ENCODE results near the gene SHISAL1.
"Not testable (repeated sequence)": the region's sequence is repeated elsewhere in the genome, so short reads cannot be mapped to it uniquely, and the experiment has no call there.

SHISAL1 gene

DNA sequence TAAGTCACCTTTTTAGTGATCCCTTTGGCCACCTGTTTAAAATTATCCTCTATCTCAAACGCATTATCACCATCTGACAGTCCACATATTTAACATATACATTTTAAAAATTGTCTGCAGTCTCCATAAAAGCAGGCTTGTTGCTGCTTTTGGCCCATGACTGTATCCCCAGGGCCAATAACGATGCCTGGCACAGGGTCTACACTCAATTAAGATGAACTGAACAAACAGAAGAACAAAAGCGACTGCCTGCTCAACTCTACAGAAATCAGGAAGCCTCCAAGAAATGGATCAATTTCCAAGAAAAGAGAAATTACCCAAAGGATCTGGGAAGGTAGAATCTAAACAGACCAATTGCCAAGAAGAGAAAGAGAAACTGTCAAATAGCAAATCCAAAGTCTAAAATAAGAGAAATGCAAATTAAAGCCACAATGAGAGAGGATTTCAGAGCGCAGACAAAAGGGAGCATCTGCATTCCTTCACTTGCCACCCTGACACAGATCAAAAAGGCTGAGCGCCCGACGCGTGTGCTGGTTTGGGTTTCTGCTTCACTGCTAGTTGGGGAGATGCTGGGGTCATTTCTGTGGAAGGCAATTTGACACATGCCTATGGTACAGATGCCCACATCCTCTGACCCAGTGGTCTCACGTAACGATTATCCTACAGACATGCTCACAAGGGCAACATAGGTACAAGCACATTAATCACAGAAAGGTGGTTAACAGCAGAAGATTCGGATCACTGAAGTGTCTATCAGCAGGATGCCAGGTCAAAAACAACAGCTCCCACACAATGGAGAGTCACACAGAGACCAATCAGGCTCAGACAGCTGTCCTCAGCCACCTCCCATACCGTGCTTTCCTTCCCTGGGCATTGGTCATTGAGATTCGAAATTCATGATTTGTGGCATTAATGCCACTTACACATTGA is 55.9 kb downstream of the SHISAL1 start:
- no peak for DNase-seq

DNA sequence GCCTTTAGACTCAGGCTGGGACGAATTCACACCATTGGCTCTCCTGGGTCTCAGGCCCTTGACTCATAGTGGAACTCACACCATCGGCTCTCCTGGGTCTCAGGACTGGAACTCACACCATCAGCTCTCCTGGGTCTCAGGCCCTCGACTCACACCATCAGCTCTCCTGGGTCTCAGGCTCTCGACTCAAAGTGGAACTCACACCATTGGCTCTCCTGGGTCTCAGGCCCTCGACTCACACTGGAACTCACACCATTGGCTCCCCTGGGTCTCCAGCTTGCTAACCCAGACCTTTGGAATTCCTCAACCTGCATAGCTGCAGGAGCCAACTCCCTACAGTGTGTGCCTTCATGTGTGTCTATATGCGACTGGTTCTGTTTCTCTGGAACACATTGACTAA is 56.7 kb downstream of the SHISAL1 start:
- no peak for DNase-seq

GRCh38 chr22:44254811-44255210 is 57.9 kb downstream of the SHISAL1 start:
- DNase-seq: no peak

- no peak for DNase-seq
Measured at GRCh38 chr22:44249376-44250147, 63.2 kb downstream of the SHISAL1 start.

- DNase-seq: no peak
Measured at GRCh38 chr22:44248926-44249325, 63.8 kb downstream of the SHISAL1 start.

GRCh38 chr22:44247923-44248892 is 64.5 kb downstream of the SHISAL1 start:
- DNase-seq: no peak

- DNase-seq: no peak
Measured at GRCh38 chr22:44247346-44247745, 65.4 kb downstream of the SHISAL1 start.

GRCh38 chr22:44246615-44247326 is 66.0 kb downstream of the SHISAL1 start:
- no peak for DNase-seq

GRCh38 chr22:44245867-44246266 is 66.9 kb downstream of the SHISAL1 start:
- no peak for DNase-seq

DNA sequence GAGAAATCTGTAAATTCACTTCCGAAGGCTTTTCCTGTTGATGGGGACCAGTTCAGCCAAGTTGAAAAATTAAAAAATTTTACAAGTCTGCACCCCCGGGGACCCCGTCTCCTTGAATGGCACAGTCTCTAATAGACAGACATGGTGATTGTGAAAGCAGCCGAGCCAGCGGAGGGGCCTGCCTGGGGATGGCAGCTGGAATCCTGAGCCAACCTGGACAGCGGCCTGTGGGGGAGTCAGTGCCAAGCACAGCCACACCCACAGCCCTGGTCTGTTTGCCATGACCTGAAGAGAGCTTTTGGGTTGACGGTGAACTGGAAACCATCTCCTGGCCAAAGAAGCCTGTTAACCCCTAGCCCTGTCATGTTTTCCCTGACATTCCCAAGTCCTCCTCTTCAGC is 67.3 kb downstream of the SHISAL1 start:
- no peak for DNase-seq

GRCh38 chr22:44244265-44244822 is 68.4 kb downstream of the SHISAL1 start:
- no peak for DNase-seq

- no peak for DNase-seq
Measured at GRCh38 chr22:44243761-44244160, 69.0 kb downstream of the SHISAL1 start.

- DNase-seq: no peak
Measured at GRCh38 chr22:44242946-44243724, 69.6 kb downstream of the SHISAL1 start.

- DNase-seq: not testable (repeated sequence)
Measured at GRCh38 chr22:44241121-44241520, 71.6 kb downstream of the SHISAL1 start.

GRCh38 chr22:44237290-44237689 is 75.5 kb downstream of the SHISAL1 start:
- no peak for DNase-seq

DNA sequence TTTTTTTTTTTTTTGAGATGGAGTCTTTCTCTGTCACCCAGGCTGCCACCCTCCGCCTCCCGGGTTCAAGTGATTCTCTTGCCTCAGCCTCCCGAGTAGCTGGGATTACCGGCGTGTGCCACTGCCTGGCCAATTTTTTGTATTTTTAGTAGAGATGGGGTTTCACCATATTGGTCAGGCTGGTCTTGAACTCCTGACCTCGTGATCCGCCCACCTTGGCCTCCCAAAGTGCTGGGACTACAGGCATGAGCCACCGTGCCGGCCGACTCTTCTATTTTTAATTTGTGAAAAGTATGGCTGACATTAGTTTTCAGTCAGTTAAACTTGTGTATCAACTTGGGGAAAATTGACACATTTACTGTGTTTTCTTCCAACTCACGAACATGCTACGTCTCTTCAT is 78.4 kb downstream of the SHISAL1 start:
- DNase-seq: not testable (repeated sequence)

DNA sequence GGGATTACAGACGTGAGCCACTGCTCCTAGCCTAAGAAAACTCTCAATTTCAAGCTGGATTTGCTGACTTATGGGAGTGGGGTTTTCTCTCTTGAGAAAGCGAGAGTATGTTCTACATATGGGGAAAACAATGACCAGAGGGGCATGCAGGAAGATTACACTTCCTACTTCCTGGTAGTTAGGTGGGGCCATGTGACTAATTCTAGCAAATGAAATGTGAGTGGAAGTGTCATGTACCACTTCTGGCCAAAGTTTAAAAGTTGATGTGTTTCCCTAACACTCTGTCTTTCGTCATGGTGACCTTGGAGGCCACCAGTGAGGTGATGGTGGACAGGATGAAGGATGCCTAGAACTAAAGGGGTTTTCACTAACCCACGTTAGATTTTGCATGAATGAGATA is 81.5 kb downstream of the SHISAL1 start:
- no peak for DNase-seq

GRCh38 chr22:44229809-44230208 is 82.9 kb downstream of the SHISAL1 start:
- DNase-seq: no peak

DNA sequence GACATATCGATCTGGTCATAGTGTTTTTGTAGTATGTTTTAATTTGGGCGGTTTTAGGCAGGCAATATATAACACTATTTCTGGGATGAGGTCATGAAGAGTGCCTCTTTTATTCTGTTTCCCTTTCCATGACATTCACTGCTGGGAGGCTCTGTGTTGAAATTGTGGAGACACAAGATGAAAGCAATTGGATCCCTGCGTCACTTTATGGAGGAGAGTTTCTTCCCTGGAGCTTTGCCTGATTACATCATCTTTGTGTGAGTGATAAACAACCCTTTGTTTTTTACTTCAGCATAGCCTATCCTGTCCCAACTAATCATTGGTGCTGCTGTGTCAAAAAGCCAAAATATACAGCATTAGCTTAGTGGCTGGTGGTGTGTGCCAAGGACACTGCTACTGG is 83.4 kb downstream of the SHISAL1 start:
- DNase-seq: no peak

GRCh38 chr22:44225812-44226211 is 86.9 kb downstream of the SHISAL1 start:
- DNase-seq: no peak
